ENCODE results near the gene SERPINH1. TPM values are rescaled to one million over a fixed set of nuclear protein-coding genes. Genes with fewer than 3 reads are reported as not detected.

The SERPINH1 gene
- total RNA-seq, 3 donors from 2014 or later: 168 to 264 (median 259) TPM

DNA sequence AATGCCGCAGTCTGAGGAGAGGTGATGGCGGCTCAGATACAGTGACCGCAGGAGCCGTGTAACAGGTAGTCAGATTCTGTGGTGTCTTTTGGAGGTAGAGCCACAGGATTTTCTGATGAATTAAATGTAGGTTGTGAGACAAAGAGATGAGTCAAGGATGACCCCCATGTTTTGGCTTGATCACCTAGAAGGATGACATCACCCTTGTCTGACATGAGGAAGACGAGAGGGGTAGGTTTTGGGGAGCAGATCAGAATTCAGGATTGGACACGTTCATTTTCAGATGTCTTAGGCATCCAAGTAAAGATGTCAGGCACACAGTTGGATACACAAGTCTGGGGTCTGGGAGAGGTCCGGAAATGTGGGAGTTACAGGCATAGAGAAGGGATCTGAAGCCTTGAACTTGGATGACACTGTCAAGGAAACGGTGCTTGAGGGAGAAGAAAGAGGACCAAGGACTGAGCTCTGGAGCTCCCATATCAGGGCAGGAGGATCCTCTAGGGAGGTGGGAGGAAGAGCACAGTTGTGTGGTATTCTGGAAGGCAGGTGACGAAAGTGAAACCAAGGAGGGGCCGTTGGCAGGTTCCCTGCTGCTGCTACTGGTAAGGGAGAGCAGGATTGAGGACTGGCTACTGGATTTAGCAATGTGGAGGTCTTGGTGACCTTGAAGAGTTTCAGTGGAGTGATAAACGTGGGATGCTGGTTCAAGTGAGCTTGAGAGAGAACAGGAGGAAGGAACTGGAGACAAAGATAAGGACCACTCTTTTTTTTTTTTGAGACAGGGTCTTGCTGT, 23.7 kb upstream of the SERPINH1 start:
- intact Hi-C loops (cut with DNase I; ENCODE audit: low total_unique reads): no loop called here
- no peaks in the 10 kb centered on the region for H3K9me3 ChIP-seq
- no peaks in the 10 kb centered on the region for H3K36me3 ChIP-seq
- TF ChIP-seq POLR2AphosphoS5 (IDR thresholded peaks at IDR 0.05) (no peak), POLR2A (IDR thresholded peaks at IDR 0.05) (no peak)
- TF ChIP-seq, protein P1, sequence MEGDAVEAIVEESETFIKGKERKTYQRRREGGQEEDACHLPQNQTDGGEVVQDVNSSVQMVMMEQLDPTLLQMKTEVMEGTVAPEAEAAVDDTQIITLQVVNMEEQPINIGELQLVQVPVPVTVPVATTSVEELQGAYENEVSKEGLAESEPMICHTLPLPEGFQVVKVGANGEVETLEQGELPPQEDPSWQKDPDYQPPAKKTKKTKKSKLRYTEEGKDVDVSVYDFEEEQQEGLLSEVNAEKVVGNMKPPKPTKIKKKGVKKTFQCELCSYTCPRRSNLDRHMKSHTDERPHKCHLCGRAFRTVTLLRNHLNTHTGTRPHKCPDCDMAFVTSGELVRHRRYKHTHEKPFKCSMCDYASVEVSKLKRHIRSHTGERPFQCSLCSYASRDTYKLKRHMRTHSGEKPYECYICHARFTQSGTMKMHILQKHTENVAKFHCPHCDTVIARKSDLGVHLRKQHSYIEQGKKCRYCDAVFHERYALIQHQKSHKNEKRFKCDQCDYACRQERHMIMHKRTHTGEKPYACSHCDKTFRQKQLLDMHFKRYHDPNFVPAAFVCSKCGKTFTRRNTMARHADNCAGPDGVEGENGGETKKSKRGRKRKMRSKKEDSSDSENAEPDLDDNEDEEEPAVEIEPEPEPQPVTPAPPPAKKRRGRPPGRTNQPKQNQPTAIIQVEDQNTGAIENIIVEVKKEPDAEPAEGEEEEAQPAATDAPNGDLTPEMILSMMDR (IDR thresholded peaks at IDR 0.05): no peak
- no peaks in the 10 kb centered on the region for H3K27me3 ChIP-seq
- H3K27ac ChIP-seq: no peak overlapping the region
- H3K4me3 ChIP-seq: no peak overlapping the region
- DNase-seq (ENCODE audit: low spot score in 2 of 2): no peak
- H3K4me1 ChIP-seq: no peaks in the 10 kb centered on the region

DNA sequence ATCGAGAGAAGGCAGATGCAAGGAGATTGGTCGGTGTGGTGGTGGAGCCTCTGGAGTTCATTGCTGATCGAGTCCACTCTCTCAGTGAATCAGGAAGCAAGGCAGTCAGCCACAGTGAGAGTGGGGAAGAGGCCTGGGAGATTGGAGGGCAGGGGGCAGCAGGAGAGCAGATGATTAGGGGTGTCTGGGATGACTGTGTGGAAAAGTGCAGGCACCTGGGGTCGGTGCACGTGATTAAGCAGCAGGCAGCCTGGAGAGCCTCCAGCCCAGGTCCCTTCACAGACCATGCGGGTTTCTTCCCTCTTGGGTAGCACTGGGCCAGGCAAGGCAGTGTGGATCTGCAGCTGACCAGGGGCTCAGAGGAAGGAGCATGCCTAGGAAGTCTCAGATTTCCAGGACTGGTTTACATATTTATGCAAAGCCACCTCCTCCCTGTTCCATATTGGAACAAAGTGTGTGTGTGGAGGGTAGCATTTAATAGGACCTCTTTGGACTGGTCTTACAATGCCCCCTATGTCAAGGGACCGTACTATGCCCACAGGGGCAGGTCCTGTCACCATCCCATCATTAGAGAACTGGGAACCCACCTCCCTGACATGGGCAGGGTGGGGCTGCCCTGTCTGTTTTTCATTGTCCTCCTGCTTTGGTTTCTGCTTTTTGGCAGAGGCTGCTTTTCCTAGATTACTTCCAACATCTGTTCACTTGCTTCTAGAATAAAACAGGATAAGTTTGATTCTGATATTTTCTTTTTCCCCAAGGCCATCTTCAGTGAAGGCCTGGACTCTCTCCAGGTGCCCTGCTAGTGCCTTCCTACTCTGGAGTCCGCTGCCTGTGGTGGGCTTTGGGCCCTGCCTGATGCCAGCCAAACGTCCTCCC, 22.4 kb upstream of the SERPINH1 start:
- no peak for TF ChIP-seq POLR2AphosphoS5 (IDR thresholded peaks at IDR 0.05)
- no peak for TF ChIP-seq POLR2A (IDR thresholded peaks at IDR 0.05)
- TF ChIP-seq, protein P1 (IDR thresholded peaks at IDR 0.05): no peak
- Histone ChIP-seq H3K4me3 (no peak overlapping the region), H3K4me1 (no peaks in the 10 kb centered on the region), H3K36me3 (no peaks in the 10 kb centered on the region), H3K9me3 (no peaks in the 10 kb centered on the region), H3K27ac (no peak overlapping the region), H3K27me3 (no peaks in the 10 kb centered on the region)
- no peak for DNase-seq (ENCODE audit: low spot score in 2 of 2)
- intact Hi-C loops (cut with DNase I; ENCODE audit: low total_unique reads): no loop called here

GRCh38 chr11:75541193-75542087, 20.6 kb upstream of the SERPINH1 start:
- no peaks in the 10 kb centered on the region for H3K4me1 ChIP-seq
- intact Hi-C loops (cut with DNase I; ENCODE audit: low total_unique reads): no loop called here

GRCh38 chr11:75542088-75542438, 20.0 kb upstream of the SERPINH1 start:
- Histone ChIP-seq H3K9me3 (no peaks in the 10 kb centered on the region), H3K27me3 (no peaks in the 10 kb centered on the region), H3K36me3 (no peaks in the 10 kb centered on the region), H3K4me3 (no peak overlapping the region), H3K27ac (no peak overlapping the region), H3K4me1 (no peaks in the 10 kb centered on the region)
- DNase-seq (ENCODE audit: low spot score in 2 of 2): no peak
- TF ChIP-seq POLR2AphosphoS5 (IDR thresholded peaks at IDR 0.05): no peak
- no peak for TF ChIP-seq POLR2A (IDR thresholded peaks at IDR 0.05)
- TF ChIP-seq, protein P1 (IDR thresholded peaks at IDR 0.05): no peak
- intact Hi-C loops (cut with DNase I; ENCODE audit: low total_unique reads): no loop called here

More at GRCh38 chr11:75541193-75542087, 20.6 kb upstream of the SERPINH1 start:
- Histone ChIP-seq H3K36me3 (no peaks in the 10 kb centered on the region), H3K27me3 (no peaks in the 10 kb centered on the region), H3K9me3 (no peaks in the 10 kb centered on the region), H3K27ac (no peak overlapping the region), H3K4me3 (no peak overlapping the region)
- TF ChIP-seq POLR2A (IDR thresholded peaks at IDR 0.05) (no peak), POLR2AphosphoS5 (IDR thresholded peaks at IDR 0.05) (no peak)
- TF ChIP-seq, protein P1 (IDR thresholded peaks at IDR 0.05): no peak
- DNase-seq (ENCODE audit: low spot score in 2 of 2): no peak
